Fibroblast of the aortic adventitia (primary cell): Measurements from ENCODE around the gene CADPS2. TPM values are rescaled to one million over a fixed set of nuclear protein-coding genes. Genes with fewer than 3 reads are reported as not detected.

ENCODE experiments used
- DNase-seq: peaks from one replicate; pipeline ENCODE4 v3.0.0-alpha.2; 2010; ENCODE audit warnings: low read depth
- H3K4me3 ChIP-seq: 2 replicates; pipeline ENCODE4 v1.5.1; 2011; ENCODE audit warnings: low read depth, mild to moderate bottlenecking, control low read depth, low read length, moderate library complexity
- total RNA-seq: library from RNA; depleted of rRNA; stranded (reverse); fragments of >200 nt; gene quantifications from 2 replicates; pipeline ENCODE4 v1.2.3, GENCODE V29; 2012; ENCODE audit warnings: low replicate concordance
- TF ChIP-seq, protein P1 (sequence below): IDR thresholded peaks from 2 replicates; pipeline ENCODE4 v1.5.1; 2011; ENCODE audit warnings: mild to moderate bottlenecking, low read length, control low read depth, inconsistent platforms; ENCODE audit not compliant: insufficient read depth

CADPS2 gene
- total RNA-seq, 1 donor = 16.0 TPM

DNA sequence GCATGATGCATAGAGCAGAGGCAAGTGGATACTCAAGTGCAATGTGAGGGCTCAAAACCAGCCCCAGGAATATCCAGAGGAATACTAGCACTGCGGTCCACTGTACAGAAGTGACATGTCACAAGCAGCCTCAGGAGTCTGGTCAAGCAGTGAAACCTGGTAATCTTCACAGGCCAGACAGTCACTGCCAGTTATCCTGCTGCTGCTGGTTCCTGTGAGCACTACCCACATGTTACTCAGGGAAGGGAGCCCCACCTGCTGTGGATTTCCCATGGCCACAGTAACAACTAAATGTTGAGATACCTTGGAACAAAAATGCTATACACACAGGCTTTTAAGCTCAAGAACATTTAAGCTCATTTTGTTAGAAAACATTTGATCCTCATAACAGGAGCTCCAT lies 290.4 kb downstream of the CADPS2 start:
- no peak overlapping the region for H3K4me3 ChIP-seq
- DNase-seq = no peak
- TF ChIP-seq, protein P1, sequence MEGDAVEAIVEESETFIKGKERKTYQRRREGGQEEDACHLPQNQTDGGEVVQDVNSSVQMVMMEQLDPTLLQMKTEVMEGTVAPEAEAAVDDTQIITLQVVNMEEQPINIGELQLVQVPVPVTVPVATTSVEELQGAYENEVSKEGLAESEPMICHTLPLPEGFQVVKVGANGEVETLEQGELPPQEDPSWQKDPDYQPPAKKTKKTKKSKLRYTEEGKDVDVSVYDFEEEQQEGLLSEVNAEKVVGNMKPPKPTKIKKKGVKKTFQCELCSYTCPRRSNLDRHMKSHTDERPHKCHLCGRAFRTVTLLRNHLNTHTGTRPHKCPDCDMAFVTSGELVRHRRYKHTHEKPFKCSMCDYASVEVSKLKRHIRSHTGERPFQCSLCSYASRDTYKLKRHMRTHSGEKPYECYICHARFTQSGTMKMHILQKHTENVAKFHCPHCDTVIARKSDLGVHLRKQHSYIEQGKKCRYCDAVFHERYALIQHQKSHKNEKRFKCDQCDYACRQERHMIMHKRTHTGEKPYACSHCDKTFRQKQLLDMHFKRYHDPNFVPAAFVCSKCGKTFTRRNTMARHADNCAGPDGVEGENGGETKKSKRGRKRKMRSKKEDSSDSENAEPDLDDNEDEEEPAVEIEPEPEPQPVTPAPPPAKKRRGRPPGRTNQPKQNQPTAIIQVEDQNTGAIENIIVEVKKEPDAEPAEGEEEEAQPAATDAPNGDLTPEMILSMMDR = no peak

DNA sequence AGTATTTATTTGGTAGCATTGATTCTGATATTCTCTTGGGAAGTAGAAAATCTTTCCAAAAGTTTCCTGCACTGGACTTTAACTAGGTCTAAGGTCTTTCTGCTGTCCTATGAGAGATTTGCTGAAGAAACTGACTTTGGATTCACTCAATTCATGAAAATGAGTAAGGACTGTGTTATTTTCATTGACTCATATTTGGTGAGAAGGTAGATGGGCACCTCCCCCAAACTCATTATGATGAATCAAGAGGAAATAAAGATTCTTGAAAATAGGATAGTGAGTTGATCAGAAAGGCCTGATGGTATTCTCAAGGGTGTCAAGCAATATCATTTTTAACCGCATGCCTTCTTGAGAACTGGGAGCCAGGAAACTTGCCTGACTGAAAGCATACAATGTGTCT lies 297.6 kb downstream of the CADPS2 start:
- H3K4me3 ChIP-seq = no peak overlapping the region
- peak; percentile 10 for DNase-seq

DNA sequence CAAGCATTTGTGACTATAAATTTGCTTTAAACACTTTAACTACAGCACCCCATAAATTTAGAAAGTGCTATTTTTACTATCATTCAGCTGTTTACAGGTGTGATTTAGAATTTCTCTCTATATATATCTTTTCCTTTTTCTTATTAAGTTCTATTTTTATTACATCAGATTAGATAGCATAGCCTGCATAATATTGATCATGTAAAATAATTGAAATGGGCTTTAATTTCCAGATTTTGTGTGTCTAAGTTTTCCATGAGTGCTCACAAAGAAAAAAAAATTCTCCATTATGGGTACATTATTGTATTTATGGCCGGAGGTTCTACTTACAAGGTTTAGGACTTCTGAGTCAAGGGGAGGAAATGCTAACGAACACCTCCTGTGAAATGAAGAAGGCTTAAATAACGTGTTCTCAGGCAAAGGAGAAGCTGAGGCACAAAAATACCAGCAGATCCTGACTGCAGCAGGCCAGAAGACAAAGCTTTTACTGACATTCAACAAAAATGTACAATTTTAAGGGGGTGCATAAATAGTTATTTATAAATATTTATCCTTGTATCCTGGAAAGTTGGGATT lies 301.5 kb downstream of the CADPS2 start:
- TF ChIP-seq, protein P1 = no peak
- no peak for DNase-seq
- H3K4me3 ChIP-seq = no peak overlapping the region

More for the DNA sequence above, 297.6 kb downstream of the CADPS2 start:
- TF ChIP-seq, protein P1 = no peak

DNA sequence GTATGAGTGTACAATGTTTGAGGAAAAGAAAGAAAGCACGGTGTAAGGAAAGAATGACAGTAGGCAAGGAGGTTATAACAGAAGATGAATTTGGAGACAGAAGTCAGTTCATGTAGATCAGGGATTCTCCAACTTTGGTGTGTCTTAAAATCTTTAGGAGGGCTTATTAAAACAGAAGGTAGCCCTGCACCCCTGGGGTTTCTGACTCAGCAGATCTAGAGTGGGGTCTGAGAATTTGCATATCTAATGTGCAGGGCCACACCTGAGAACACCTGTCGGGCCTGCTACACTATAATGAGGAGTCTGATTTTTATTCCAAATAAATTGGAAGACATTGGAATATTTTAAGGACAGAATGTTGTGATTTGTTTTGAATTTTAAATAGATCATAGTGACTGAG lies 307.9 kb downstream of the CADPS2 start:
- H3K4me3 ChIP-seq = no peak overlapping the region
- TF ChIP-seq, protein P1 = no peak
- no peak for DNase-seq

DNA sequence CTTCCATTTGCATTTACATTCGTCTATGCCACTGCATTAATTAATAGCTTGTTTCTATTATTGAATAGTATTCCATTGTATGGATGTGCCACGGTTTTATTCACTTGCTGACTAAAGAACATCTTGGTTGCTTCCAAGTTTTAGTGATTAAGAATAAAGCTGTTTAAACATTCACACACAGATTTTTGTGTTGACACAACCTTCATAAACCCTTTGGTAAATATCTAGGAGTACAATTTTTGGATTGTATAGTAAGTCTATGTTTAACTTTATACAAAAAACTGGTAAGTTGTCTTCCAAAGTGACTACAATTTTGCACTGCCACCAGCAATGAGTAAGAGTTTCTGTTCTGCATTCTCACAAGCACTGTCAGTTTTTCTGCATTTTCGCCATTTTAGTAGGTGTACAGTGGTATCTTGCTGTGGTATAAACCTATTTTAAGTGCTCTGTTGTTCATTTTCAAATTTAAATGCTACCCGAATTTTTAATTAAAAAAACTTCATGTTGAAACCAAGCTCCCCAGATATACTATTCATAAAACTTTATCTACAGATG lies 308.7 kb downstream of the CADPS2 start:
- DNase-seq = no peak
- H3K4me3 ChIP-seq = no peak overlapping the region
- TF ChIP-seq, protein P1 = no peak

DNA sequence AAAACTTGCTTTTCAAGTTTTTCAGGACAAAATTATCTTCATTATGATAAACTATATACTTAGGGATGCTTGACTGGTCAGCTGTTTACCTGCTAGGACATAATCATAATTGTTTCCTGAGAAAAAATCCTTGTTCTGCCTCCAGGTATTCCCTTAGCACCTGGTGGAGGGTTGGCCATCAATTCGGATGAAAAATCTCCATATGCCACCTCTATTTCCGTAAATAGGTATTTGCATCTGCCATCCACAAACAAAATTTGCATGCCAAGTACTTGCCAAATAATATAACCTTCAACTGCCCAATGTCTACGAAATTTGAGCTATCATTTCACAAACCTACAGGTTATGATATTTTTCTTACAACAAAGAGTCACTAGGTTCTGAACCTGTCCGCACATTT lies 313.6 kb downstream of the CADPS2 start:
- H3K4me3 ChIP-seq = no peak overlapping the region
- DNase-seq = no peak
- TF ChIP-seq, protein P1 = no peak

DNA sequence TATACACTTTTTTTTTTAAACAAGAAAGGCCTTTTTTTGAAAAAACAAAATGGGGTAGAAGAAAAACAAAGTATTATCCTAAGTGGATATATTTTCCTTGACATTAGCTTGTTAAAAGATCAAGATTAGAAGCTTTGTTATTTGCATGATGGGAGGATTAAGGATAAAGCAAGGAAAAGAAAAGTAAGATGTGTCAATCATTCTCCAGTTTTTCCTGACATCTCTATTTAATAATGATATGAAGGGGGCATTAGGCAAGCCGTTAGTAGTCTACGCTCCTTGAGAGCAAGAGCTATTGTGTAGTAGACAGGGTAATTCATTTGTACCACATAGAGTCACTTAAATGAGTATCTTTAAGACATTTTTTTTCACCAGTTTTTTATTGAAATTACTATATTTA lies 324.9 kb downstream of the CADPS2 start:
- TF ChIP-seq, protein P1 = no peak
- no peak overlapping the region for H3K4me3 ChIP-seq
- DNase-seq = no peak
